Measurements from ENCODE around the gene SEMA3D. TPM values are rescaled to one million over a fixed set of nuclear protein-coding genes. Genes with fewer than 3 reads are reported as not detected.

Gene SEMA3D
- total and polyA plus RNA-seq, 2 experiments from 2014 or later: 1.5 to 7.2 TPM

DNA sequence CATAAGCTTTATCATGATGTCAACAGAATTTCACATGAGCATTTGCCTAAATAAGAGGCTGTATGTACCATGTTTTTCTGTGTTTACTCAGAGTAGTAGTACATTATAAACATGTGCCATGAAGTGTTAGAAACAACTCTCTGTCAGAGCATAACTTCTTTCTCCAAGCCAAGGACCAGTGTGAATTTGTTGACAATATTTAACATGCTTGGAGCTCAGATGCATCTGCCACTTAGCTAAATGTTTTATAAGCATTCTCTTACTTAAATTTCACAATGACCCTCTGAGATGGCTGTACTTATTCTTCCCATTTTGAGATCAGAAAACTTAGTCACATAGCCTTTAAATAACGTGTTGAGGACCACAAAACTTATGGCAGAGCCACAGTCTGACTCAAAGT is 105.0 kb downstream of the SEMA3D start (continued):
- TF ChIP-seq, protein P1, sequence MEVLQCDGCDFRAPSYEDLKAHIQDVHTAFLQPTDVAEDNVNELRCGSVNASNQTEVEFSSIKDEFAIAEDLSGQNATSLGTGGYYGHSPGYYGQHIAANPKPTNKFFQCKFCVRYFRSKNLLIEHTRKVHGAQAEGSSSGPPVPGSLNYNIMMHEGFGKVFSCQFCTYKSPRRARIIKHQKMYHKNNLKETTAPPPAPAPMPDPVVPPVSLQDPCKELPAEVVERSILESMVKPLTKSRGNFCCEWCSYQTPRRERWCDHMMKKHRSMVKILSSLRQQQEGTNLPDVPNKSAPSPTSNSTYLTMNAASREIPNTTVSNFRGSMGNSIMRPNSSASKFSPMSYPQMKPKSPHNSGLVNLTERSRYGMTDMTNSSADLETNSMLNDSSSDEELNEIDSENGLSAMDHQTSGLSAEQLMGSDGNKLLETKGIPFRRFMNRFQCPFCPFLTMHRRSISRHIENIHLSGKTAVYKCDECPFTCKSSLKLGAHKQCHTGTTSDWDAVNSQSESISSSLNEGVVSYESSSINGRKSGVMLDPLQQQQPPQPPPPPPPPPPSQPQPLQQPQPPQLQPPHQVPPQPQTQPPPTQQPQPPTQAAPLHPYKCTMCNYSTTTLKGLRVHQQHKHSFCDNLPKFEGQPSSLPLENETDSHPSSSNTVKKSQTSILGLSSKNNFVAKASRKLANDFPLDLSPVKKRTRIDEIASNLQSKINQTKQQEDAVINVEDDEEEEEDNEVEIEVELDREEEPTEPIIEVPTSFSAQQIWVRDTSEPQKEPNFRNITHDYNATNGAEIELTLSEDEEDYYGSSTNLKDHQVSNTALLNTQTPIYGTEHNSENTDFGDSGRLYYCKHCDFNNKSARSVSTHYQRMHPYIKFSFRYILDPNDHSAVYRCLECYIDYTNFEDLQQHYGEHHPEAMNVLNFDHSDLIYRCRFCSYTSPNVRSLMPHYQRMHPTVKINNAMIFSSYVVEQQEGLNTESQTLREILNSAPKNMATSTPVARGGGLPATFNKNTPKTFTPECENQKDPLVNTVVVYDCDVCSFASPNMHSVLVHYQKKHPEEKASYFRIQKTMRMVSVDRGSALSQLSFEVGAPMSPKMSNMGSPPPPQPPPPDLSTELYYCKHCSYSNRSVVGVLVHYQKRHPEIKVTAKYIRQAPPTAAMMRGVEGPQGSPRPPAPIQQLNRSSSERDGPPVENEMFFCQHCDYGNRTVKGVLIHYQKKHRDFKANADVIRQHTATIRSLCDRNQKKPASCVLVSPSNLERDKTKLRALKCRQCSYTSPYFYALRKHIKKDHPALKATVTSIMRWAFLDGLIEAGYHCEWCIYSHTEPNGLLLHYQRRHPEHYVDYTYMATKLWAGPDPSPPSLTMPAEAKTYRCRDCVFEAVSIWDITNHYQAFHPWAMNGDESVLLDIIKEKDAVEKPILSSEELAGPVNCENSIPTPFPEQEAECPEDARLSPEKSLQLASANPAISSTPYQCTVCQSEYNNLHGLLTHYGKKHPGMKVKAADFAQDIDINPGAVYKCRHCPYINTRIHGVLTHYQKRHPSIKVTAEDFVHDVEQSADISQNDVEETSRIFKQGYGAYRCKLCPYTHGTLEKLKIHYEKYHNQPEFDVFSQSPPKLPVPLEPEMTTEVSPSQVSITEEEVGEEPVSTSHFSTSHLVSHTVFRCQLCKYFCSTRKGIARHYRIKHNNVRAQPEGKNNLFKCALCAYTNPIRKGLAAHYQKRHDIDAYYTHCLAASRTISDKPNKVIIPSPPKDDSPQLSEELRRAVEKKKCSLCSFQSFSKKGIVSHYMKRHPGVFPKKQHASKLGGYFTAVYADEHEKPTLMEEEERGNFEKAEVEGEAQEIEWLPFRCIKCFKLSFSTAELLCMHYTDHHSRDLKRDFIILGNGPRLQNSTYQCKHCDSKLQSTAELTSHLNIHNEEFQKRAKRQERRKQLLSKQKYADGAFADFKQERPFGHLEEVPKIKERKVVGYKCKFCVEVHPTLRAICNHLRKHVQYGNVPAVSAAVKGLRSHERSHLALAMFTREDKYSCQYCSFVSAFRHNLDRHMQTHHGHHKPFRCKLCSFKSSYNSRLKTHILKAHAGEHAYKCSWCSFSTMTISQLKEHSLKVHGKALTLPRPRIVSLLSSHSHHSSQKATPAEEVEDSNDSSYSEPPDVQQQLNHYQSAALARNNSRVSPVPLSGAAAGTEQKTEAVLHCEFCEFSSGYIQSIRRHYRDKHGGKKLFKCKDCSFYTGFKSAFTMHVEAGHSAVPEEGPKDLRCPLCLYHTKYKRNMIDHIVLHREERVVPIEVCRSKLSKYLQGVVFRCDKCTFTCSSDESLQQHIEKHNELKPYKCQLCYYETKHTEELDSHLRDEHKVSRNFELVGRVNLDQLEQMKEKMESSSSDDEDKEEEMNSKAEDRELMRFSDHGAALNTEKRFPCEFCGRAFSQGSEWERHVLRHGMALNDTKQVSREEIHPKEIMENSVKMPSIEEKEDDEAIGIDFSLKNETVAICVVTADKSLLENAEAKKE (CRISPR knock-in tag; IDR thresholded peaks at IDR 0.05): no peak
- no peak for TF ChIP-seq CREB1 (CRISPR knock-in tag; IDR thresholded peaks at IDR 0.05; ENCODE audit: low read depth)
- TF ChIP-seq POLR2AphosphoS5 (IDR thresholded peaks at IDR 0.05; ENCODE audit: low read depth): no peak
- TF ChIP-seq, protein P2, sequence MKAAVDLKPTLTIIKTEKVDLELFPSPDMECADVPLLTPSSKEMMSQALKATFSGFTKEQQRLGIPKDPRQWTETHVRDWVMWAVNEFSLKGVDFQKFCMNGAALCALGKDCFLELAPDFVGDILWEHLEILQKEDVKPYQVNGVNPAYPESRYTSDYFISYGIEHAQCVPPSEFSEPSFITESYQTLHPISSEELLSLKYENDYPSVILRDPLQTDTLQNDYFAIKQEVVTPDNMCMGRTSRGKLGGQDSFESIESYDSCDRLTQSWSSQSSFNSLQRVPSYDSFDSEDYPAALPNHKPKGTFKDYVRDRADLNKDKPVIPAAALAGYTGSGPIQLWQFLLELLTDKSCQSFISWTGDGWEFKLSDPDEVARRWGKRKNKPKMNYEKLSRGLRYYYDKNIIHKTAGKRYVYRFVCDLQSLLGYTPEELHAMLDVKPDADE (IDR thresholded peaks at IDR 0.05): no peak
- no peak for TF ChIP-seq EZH2 (IDR thresholded peaks at IDR 0.05; ENCODE audit: low read depth, unreplicated experiment)
- no peak for TF ChIP-seq JUNB (IDR thresholded peaks at IDR 0.05; ENCODE audit: unreplicated experiment)
- TF ChIP-seq, protein P3, sequence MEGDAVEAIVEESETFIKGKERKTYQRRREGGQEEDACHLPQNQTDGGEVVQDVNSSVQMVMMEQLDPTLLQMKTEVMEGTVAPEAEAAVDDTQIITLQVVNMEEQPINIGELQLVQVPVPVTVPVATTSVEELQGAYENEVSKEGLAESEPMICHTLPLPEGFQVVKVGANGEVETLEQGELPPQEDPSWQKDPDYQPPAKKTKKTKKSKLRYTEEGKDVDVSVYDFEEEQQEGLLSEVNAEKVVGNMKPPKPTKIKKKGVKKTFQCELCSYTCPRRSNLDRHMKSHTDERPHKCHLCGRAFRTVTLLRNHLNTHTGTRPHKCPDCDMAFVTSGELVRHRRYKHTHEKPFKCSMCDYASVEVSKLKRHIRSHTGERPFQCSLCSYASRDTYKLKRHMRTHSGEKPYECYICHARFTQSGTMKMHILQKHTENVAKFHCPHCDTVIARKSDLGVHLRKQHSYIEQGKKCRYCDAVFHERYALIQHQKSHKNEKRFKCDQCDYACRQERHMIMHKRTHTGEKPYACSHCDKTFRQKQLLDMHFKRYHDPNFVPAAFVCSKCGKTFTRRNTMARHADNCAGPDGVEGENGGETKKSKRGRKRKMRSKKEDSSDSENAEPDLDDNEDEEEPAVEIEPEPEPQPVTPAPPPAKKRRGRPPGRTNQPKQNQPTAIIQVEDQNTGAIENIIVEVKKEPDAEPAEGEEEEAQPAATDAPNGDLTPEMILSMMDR (conservative IDR thresholded peaks at IDR 0.05; ENCODE audit: low read depth in 2 of 2): no peak
- no peak for TF ChIP-seq ZNF331 (CRISPR knock-in tag; IDR thresholded peaks at IDR 0.05; ENCODE audit: low read depth)
- TF ChIP-seq ZNF114 (CRISPR knock-in tag; IDR thresholded peaks at IDR 0.05): no peak
- no peak for TF ChIP-seq EZH2phosphoT487 (IDR thresholded peaks at IDR 0.05; ENCODE audit: unreplicated experiment)
- no peak for TF ChIP-seq NANOG (IDR thresholded peaks at IDR 0.05; ENCODE audit: borderline replicate concordance)

All from GM23338 (cell line).